Spleen (tissue), 11 donors: ENCODE data around the gene AQP12B. TPM values are rescaled to one million over a fixed set of nuclear protein-coding genes. Genes with fewer than 3 reads are reported as not detected.

ENCODE experiments used
- DNase-seq: peaks from one replicate; pipeline ENCODE4 v3.0.0-alpha.2; 2020
- H3K27ac ChIP-seq, 8 donors: fragments of 200-600 bp; sonication (generic) in 7 of 8; 1 replicate in 4 of 8; 2 replicates in 4 of 8; pipeline versions ENCODE4 v1.5.0 to v1.8.0; 2016 to 2021; ENCODE audit warnings: inconsistent platforms in 4 of 8, mild to moderate bottlenecking in 4 of 8, moderate library complexity in 1 of 8
- H3K27me3 ChIP-seq, 7 donors: fragments of 200-600 bp; sonication (generic) in 6 of 7; replicated peaks in 1 of 7; 1 replicate in 4 of 7; 2 replicates in 3 of 7; pipeline versions ENCODE4 v1.5.0 to v1.8.0; 2016 to 2021; ENCODE audit warnings: inconsistent platforms in 3 of 7, mild to moderate bottlenecking in 1 of 7
- H3K36me3 ChIP-seq, 6 donors: fragments of 200-600 bp; sonication (generic) in 5 of 6; 1 replicate in 4 of 6; 2 replicates in 2 of 6; pipeline versions ENCODE4 v1.5.0 to v1.8.0; 2016 to 2021; ENCODE audit warnings: inconsistent platforms in 2 of 6
- H3K4me1 ChIP-seq, 6 donors: fragments of 200-600 bp; sonication (generic) in 5 of 6; 1 replicate in 3 of 6; 2 replicates in 3 of 6; pipeline versions ENCODE4 v1.5.0 to v1.8.0; 2016 to 2021; ENCODE audit warnings: inconsistent platforms in 3 of 6
- H3K4me3 ChIP-seq, 8 donors: fragments of 200-600 bp; sonication (generic) in 7 of 8; 1 replicate in 4 of 8; 2 replicates in 4 of 8; pipeline versions ENCODE4 v1.5.0 to v1.8.0; 2016 to 2021; ENCODE audit warnings: inconsistent platforms in 4 of 8, mild to moderate bottlenecking in 4 of 8, moderate library complexity in 2 of 8
- H3K9me3 ChIP-seq, 8 donors: fragments of 200-600 bp; sonication (generic) in 7 of 8; 1 replicate in 4 of 8; 2 replicates in 4 of 8; pipeline versions ENCODE4 v1.5.0 to v1.8.0; 2016 to 2021; ENCODE audit warnings: inconsistent platforms in 4 of 8
- CTCF ChIP-seq, 11 experiments: fragments of 200-600 bp in 7 of 11; fragments of 450-650 bp in 4 of 11; sonication (generic) in 4 of 11; IDR thresholded peaks in 8 of 11; conservative IDR thresholded peaks in 3 of 11; 1 replicate in 7 of 11; 2 replicates in 4 of 11; pipeline versions ENCODE4 v1.4.0 to v1.8.0; 2016 to 2021; ENCODE audit warnings: antibody characterized with exemption in 11 of 11, inconsistent platforms in 4 of 11, mild to moderate bottlenecking in 1 of 11
- POLR2A ChIP-seq, 3 donors: fragments of 450-650 bp; IDR thresholded peaks; one replicate each; pipeline ENCODE4 v1.5.1; 2017; ENCODE audit warnings: antibody characterized with exemption in 3 of 3, mild to moderate bottlenecking in 1 of 3
- POLR2AphosphoS5 ChIP-seq, 3 donors: sonication (generic); formaldehyde crosslinking; IDR thresholded peaks; one replicate each; pipeline ENCODE4 v1.5.1; 2017; ENCODE audit warnings: antibody characterized with exemption in 3 of 3
- WGBS, 5 donors: extraction: QIAGEN DNeasy Blood & Tissue Kit in 3 of 5; methylation state at CpG; one replicate each; pipeline versions ENCODE4 v1.1.5 to v1.1.7; 2013 to 2018; 5-methylcytosine and 5-hydroxymethylcytosine counted together
- intact Hi-C: fragments of 100-400 bp; cut with DNase I; formaldehyde crosslinking; loops from one replicate; pipeline ENCODE4 v1.15.0; 2023; ENCODE audit warnings: low total_unique reads
- polyA plus RNA-seq, 3 donors: library from polyadenylated mRNA; stranded (reverse); fragments of 200-250 nt; gene quantifications; one replicate each; pipeline ENCODE4 v1.2.1, GENCODE V29; 2013
- total RNA-seq, 7 donors: library from RNA; depleted of rRNA in 3 of 7; stranded (reverse); fragments of >200 nt in 3 of 7; fragmentation: NEBNext Ultra II Directional in 4 of 7; extraction: Animal tissue kit (Norgen Biotek cat#: 25700) in 4 of 7; gene quantifications; one replicate each; pipeline versions ENCODE4 v1.1.0 to v1.2.1, GENCODE V29; 2016 to 2021
- donor health status: healthy with polysubstance abuse.
- donor health status: DM: no; HTN: no; CAD: no; lungs with moderate emphysema.
- donor health status: DM: no; HTN: no; CAD: no.
- donor health status: Bipolar disorder and iron deficiency.
- donor health status: healthy.
- donor health status: DM: no; HTN: no; CAD: no.
- donor health status: DM: yes; HTN: yes; CAD: no.

Gene AQP12B
- total and polyA plus RNA-seq, 10 donors = 0.03 to 1.8 (median 0.95) TPM; not detected in 7

GRCh38 chr2:240728827-240729226 lies 46.1 kb upstream of the AQP12B start:
- DNase-seq = no peak
- WGBS, 5 donors = 67 to 85% (median 78%) methylated on average over 7 of the region's 7 CpGs
- H3K9me3 ChIP-seq = no peaks in the 10 kb centered on the region

GRCh38 chr2:240728361-240728760 lies 45.7 kb upstream of the AQP12B start:
- Histone ChIP-seq H3K27me3 (peaks cover 0 to 33% (median 0%) of the 10 kb centered on the region in 7 donors), H3K36me3 (no peaks in the 10 kb centered on the region), H3K9me3 (no peaks in the 10 kb centered on the region), H3K4me3 (no peak overlapping the region), H3K27ac (no peak overlapping the region), H3K4me1 (no peaks in the 10 kb centered on the region)
- intact Hi-C loops = no loop called here
- TF ChIP-seq POLR2AphosphoS5 (IDR thresholded peaks at IDR 0.05) (no peak), POLR2A (IDR thresholded peaks at IDR 0.05) (no peak), CTCF (IDR thresholded peaks at IDR 0.05 in 8 of 11, conservative IDR thresholded peaks at IDR 0.05 in 3 of 11) (no peak)
- DNase-seq = no peak
- 81 to 96% (median 92%) methylated on average over 9 to 10 of the region's 10 CpGs for WGBS, 5 donors

More at GRCh38 chr2:240728827-240729226, 46.1 kb upstream of the AQP12B start:
- Histone ChIP-seq H3K27me3 (peaks cover 0 to 33% (median 0%) of the 10 kb centered on the region in 7 donors), H3K4me1 (no peaks in the 10 kb centered on the region), H3K36me3 (no peaks in the 10 kb centered on the region), H3K27ac (no peak overlapping the region), H3K4me3 (no peak overlapping the region)
- TF ChIP-seq CTCF (IDR thresholded peaks at IDR 0.05 in 8 of 11, conservative IDR thresholded peaks at IDR 0.05 in 3 of 11) = no peak
- TF ChIP-seq POLR2AphosphoS5 (IDR thresholded peaks at IDR 0.05) = no peak
- TF ChIP-seq POLR2A (IDR thresholded peaks at IDR 0.05) = no peak
- intact Hi-C loops = no loop called here

- DNase-seq = no peak
- TF ChIP-seq POLR2A (IDR thresholded peaks at IDR 0.05) = no peak
- no peak for TF ChIP-seq CTCF (IDR thresholded peaks at IDR 0.05 in 8 of 11, conservative IDR thresholded peaks at IDR 0.05 in 3 of 11)
- TF ChIP-seq POLR2AphosphoS5 (IDR thresholded peaks at IDR 0.05) = no peak
- no peaks in the 10 kb centered on the region for H3K9me3 ChIP-seq
- intact Hi-C loops = no loop called here
- H3K36me3 ChIP-seq = no peaks in the 10 kb centered on the region
- H3K27ac ChIP-seq = no peak overlapping the region
- H3K4me3 ChIP-seq = no peak overlapping the region
- no peaks in the 10 kb centered on the region for H3K4me1 ChIP-seq
- H3K27me3 ChIP-seq = peaks cover 0 to 33% (median 0%) of the 10 kb centered on the region in 7 donors
- 83 to 91% (median 88%) methylated on average over 15 of the region's 15 CpGs for WGBS, 5 donors
Observed at GRCh38 chr2:240727913-240728312, 45.2 kb upstream of the AQP12B start.

- no peak for DNase-seq
- H3K36me3 ChIP-seq = no peaks in the 10 kb centered on the region
- no peak for TF ChIP-seq CTCF (IDR thresholded peaks at IDR 0.05 in 8 of 11, conservative IDR thresholded peaks at IDR 0.05 in 3 of 11)
- TF ChIP-seq POLR2AphosphoS5 (IDR thresholded peaks at IDR 0.05) = no peak
- no peak for TF ChIP-seq POLR2A (IDR thresholded peaks at IDR 0.05)
- H3K27me3 ChIP-seq = peaks cover 0 to 33% (median 0%) of the 10 kb centered on the region in 7 donors
- intact Hi-C loops = no loop called here
- H3K27ac ChIP-seq = no peak overlapping the region
- no peaks in the 10 kb centered on the region for H3K4me1 ChIP-seq
- 64 to 86% (median 78%) methylated on average over 8 to 14 of the region's 14 CpGs for WGBS, 5 donors
- no peak overlapping the region for H3K4me3 ChIP-seq
- H3K9me3 ChIP-seq = no peaks in the 10 kb centered on the region
Observed at GRCh38 chr2:240727439-240727838, 44.8 kb upstream of the AQP12B start.
